HEK293 (cell line): Measurements from ENCODE around the gene RNU1-2.
"Not testable (repeated sequence)": the region's sequence is repeated elsewhere in the genome, so short reads cannot be mapped to it uniquely, and the experiment has no call there.

Source experiments
- CTCF ChIA-PET: fragments of 350-600 bp; formaldehyde crosslinking; extraction: SDS; loops from one replicate; lab custom pipeline; 2021; ENCODE audit warnings: antibody characterized with exemption; lab: Yijun Ruan, JAX
- POLR2A ChIA-PET: fragments of 300-600 bp; formaldehyde crosslinking; extraction: SDS; loops from one replicate; lab custom pipeline; 2020; ENCODE audit warnings: antibody characterized with exemption, inconsistent platforms; lab: Yijun Ruan, JAX
- H3K27ac ChIP-seq: fragments of 200-500 bp; sonication (Bioruptor generic); 2 replicates; pipeline ENCODE4 v1.5.1; 2014; ENCODE audit warnings: low read depth, low read length, control low read depth, inconsistent platforms; ENCODE audit errors: extremely low read depth
- H3K36me3 ChIP-seq, 2 experiments: fragments of 200-500 bp in 1 of 2; sonication (Bioruptor generic) in 1 of 2; 1 replicate in 1 of 2; 2 replicates in 1 of 2; pipeline ENCODE4 v1.5.1; 2014 to 2017; ENCODE audit warnings: inconsistent platforms in 2 of 2, low read length in 2 of 2; ENCODE audit not compliant: control insufficient read depth in 2 of 2, insufficient read depth in 1 of 2
- H3K4me1 ChIP-seq: fragments of 200-500 bp; sonication (Bioruptor generic); 2 replicates; pipeline ENCODE4 v1.5.1; 2014; ENCODE audit warnings: mild to moderate bottlenecking, low read length, inconsistent platforms; ENCODE audit not compliant: control insufficient read depth, insufficient read depth
- H3K4me3 ChIP-seq: 2 replicates; pipeline ENCODE4 v1.5.1; 2011; ENCODE audit warnings: low read depth, mild to moderate bottlenecking, control low read depth, low read length, moderate library complexity
- H3K9me3 ChIP-seq: fragments of 200-500 bp; sonication (Bioruptor generic); 2 replicates; pipeline ENCODE4 v1.5.1; 2014; ENCODE audit warnings: low read depth, low read length, inconsistent platforms; ENCODE audit not compliant: control insufficient read depth, insufficient read depth
- HOXA7 ChIP-seq: sonication (generic); formaldehyde crosslinking; IDR thresholded peaks from 2 replicates; pipeline ENCODE4 v1.8.1; 2022; ENCODE audit warnings: missing genetic modification reagents, borderline replicate concordance
- KLF16 ChIP-seq: fragments of 450-650 bp; formaldehyde crosslinking; IDR thresholded peaks from 2 replicates; pipeline ENCODE4 v1.5.1; 2017; ENCODE audit warnings: missing biosample characterization, missing genetic modification characterization
- SCRT1 ChIP-seq: fragments of 450-650 bp; formaldehyde crosslinking; IDR thresholded peaks from 2 replicates; pipeline ENCODE4 v1.5.1; 2016; ENCODE audit warnings: missing biosample characterization, missing genetic modification characterization, borderline replicate concordance
- SCRT2 ChIP-seq: fragments of 450-650 bp; formaldehyde crosslinking; IDR thresholded peaks from 2 replicates; pipeline ENCODE4 v1.5.1; 2016; ENCODE audit warnings: missing biosample characterization, missing genetic modification characterization
- SP7 ChIP-seq: fragments of 450-650 bp; formaldehyde crosslinking; IDR thresholded peaks from 2 replicates; pipeline ENCODE4 v1.5.1; 2016; ENCODE audit warnings: missing biosample characterization, missing genetic modification characterization
- TRIM28 ChIP-seq: IDR thresholded peaks from 2 replicates; pipeline ENCODE4 v1.6.1; 2011; ENCODE audit warnings: low read length, control low read depth, borderline replicate concordance
- ZBTB20 ChIP-seq: fragments of 450-650 bp; formaldehyde crosslinking; IDR thresholded peaks from 2 replicates; pipeline ENCODE4 v1.5.1; 2016; ENCODE audit warnings: missing biosample characterization, missing genetic modification characterization
- ZNF174 ChIP-seq: fragments of 450-650 bp; formaldehyde crosslinking; IDR thresholded peaks from 2 replicates; pipeline ENCODE4 v1.5.0; 2017; ENCODE audit warnings: missing biosample characterization, mild to moderate bottlenecking, missing genetic modification characterization
- ZNF211 ChIP-seq: fragments of 450-650 bp; formaldehyde crosslinking; IDR thresholded peaks from 2 replicates; pipeline ENCODE4 v1.5.1; 2016; ENCODE audit warnings: low read depth, missing biosample characterization, missing genetic modification characterization
- ZNF404 ChIP-seq: fragments of 450-650 bp; formaldehyde crosslinking; IDR thresholded peaks from 2 replicates; pipeline ENCODE4 v1.5.1; 2017; ENCODE audit warnings: missing biosample characterization, missing genetic modification characterization
- ZNF626 ChIP-seq: fragments of 450-650 bp; sonication (Bioruptor Pico); formaldehyde crosslinking; IDR thresholded peaks from 2 replicates; pipeline ENCODE4 v1.5.1; 2018; ENCODE audit warnings: missing biosample characterization, missing genetic modification characterization, inconsistent platforms
- ZNF660 ChIP-seq: fragments of 450-650 bp; IDR thresholded peaks from 2 replicates; pipeline ENCODE4 v1.5.1; 2018; ENCODE audit warnings: missing biosample characterization, mild to moderate bottlenecking, missing genetic modification characterization
- ZNF701 ChIP-seq: fragments of 450-650 bp; formaldehyde crosslinking; IDR thresholded peaks from 2 replicates; pipeline ENCODE4 v1.5.1; 2016; ENCODE audit warnings: missing biosample characterization, missing genetic modification characterization
- ZNF747 ChIP-seq: fragments of 450-650 bp; formaldehyde crosslinking; IDR thresholded peaks from 2 replicates; pipeline ENCODE4 v1.5.1; 2016; ENCODE audit warnings: missing biosample characterization, missing genetic modification characterization
- TF ChIP-seq, protein P1 (sequence below): fragments of 450-650 bp; formaldehyde crosslinking; IDR thresholded peaks from 2 replicates; pipeline ENCODE4 v1.5.1; 2016; ENCODE audit warnings: missing biosample characterization, missing genetic modification characterization, borderline replicate concordance
- TF ChIP-seq, protein P2 (sequence below): fragments of 450-650 bp; formaldehyde crosslinking; IDR thresholded peaks from 2 replicates; pipeline ENCODE4 v1.5.1; 2016; ENCODE audit warnings: missing biosample characterization, missing genetic modification characterization

Gene RNU1-2

DNA sequence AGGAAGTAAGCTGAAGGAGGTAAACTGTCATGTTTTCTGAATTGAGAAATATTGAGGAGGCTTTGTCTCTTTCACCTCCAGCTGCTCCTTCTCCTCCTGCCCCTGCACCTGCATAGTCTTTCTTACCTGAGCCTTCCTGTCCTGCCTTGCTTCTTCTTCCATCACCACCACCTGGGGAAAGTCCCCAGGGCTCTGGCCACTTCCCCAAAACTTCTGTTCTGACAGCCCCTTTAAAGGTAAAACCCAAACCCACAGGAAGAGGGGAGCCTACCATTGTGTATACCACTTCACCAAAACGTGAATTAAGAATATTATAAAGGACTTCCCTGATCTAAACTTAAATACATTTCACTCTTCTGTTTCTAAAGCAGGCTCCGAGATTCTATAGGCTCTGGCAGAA, 5.6 kb downstream of the RNU1-2 start:
- H3K4me1 ChIP-seq, POLR2A ChIA-PET, H3K27ac ChIP-seq: not testable (repeated sequence)

DNA sequence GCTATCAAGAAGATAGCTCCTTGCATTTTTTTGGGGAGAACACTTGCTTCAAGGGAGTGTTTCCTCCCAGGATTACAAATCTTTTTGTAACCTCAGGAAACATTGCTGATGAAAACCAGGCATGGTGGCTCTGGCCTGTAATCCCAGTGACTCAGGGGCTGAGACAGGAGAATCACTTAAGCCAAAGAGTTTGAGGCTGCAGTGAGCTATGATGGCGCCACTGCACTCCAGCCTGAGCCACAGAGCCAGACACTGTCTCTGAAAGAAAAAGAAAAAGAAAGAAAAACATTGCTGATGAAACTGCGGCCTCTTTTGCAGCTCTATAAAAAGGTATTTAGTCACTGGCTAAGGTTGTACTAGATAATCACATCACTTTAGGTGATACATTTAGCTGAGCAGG, 7.3 kb downstream of the RNU1-2 start:
- Histone ChIP-seq H3K36me3 (no peaks in the 10 kb centered on the region), H3K4me3 (no peak overlapping the region), H3K9me3 (no peaks in the 10 kb centered on the region), H3K27ac (no peak overlapping the region), H3K4me1 (no peaks in the 10 kb centered on the region)
- TF ChIP-seq SP7 (tag by site-specific recombination) (no peak), ZNF701 (no peak), TRIM28 (0 out of 2 replicates have a peak, but pooled peaks have one; percentile 10), ZNF211 (tag by site-specific recombination) (no peak)
- ChIA-PET POLR2A (interaction anchor here (1.1 kb wide), 1 partner anchor 282 kb away, joined by 3 read pairs; no protein-coding TSS in a partner anchor), CTCF (interaction anchor here (0.5 to 2.9 kb wide), 6 partner anchors 107 to 350 kb away, joined by 3 to 14 read pairs (median 4); no protein-coding TSS in a partner anchor)

More for the DNA sequence above, 5.6 kb downstream of the RNU1-2 start:
- not testable (repeated sequence) for H3K9me3 ChIP-seq, H3K4me3 ChIP-seq, H3K36me3 ChIP-seq
- CTCF ChIA-PET, result interaction anchor here (0.6 kb wide), 1 partner anchor 280 kb away, joined by 3 read pairs; no protein-coding TSS in a partner anchor

DNA sequence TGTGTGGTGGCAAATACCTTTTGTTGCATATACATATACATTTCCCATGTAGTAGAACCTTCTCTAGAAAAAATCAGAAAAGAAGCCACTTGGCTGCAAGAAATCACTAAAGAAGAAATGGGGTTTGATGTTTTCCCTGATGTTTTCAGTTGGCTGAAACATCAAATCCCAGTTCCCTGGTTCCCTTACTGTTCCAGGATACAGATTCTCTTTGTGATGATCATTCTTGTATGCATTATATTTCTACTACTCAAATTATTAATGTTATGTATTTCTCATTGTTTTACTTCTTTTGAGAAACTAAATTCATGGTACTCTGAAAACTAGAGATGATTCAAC, 7.6 kb downstream of the RNU1-2 start:
- H3K36me3 ChIP-seq, result no peaks in the 10 kb centered on the region
- H3K4me1 ChIP-seq, result no peaks in the 10 kb centered on the region
- TF ChIP-seq, protein P1, sequence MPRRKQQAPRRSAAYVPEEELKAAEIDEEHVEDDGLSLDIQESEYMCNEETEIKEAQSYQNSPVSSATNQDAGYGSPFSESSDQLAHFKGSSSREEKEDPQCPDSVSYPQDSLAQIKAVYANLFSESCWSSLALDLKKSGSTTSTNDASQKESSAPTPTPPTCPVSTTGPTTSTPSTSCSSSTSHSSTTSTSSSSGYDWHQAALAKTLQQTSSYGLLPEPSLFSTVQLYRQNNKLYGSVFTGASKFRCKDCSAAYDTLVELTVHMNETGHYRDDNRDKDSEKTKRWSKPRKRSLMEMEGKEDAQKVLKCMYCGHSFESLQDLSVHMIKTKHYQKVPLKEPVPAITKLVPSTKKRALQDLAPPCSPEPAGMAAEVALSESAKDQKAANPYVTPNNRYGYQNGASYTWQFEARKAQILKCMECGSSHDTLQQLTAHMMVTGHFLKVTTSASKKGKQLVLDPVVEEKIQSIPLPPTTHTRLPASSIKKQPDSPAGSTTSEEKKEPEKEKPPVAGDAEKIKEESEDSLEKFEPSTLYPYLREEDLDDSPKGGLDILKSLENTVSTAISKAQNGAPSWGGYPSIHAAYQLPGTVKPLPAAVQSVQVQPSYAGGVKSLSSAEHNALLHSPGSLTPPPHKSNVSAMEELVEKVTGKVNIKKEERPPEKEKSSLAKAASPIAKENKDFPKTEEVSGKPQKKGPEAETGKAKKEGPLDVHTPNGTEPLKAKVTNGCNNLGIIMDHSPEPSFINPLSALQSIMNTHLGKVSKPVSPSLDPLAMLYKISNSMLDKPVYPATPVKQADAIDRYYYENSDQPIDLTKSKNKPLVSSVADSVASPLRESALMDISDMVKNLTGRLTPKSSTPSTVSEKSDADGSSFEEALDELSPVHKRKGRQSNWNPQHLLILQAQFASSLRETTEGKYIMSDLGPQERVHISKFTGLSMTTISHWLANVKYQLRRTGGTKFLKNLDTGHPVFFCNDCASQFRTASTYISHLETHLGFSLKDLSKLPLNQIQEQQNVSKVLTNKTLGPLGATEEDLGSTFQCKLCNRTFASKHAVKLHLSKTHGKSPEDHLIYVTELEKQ, result no peak
- TF ChIP-seq HOXA7 (CRISPR knock-in tag), result no peak
- TF ChIP-seq ZNF404 (tag by site-specific recombination), result 0 out of 2 replicates have a peak, but pooled peaks have one; percentile 21
- no peak for TF ChIP-seq ZNF626 (tag by site-specific recombination)
- TF ChIP-seq ZNF174, result no peak
- TF ChIP-seq KLF16 (tag by site-specific recombination), result no peak
- peak; percentile 88 for TF ChIP-seq SCRT1 (tag by site-specific recombination)
- TF ChIP-seq, protein P2, sequence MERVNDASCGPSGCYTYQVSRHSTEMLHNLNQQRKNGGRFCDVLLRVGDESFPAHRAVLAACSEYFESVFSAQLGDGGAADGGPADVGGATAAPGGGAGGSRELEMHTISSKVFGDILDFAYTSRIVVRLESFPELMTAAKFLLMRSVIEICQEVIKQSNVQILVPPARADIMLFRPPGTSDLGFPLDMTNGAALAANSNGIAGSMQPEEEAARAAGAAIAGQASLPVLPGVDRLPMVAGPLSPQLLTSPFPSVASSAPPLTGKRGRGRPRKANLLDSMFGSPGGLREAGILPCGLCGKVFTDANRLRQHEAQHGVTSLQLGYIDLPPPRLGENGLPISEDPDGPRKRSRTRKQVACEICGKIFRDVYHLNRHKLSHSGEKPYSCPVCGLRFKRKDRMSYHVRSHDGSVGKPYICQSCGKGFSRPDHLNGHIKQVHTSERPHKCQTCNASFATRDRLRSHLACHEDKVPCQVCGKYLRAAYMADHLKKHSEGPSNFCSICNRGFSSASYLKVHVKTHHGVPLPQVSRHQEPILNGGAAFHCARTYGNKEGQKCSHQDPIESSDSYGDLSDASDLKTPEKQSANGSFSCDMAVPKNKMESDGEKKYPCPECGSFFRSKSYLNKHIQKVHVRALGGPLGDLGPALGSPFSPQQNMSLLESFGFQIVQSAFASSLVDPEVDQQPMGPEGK (tag by site-specific recombination), result no peak
- TF ChIP-seq ZBTB20 (tag by site-specific recombination), result peak; percentile 99
- TF ChIP-seq SCRT2 (tag by site-specific recombination), result peak; percentile 94; the same call in 1 of the 2 replicates
- TF ChIP-seq ZNF660 (tag by site-specific recombination), result 0 out of 2 replicates have a peak, but pooled peaks have one; percentile 15
- no peak for TF ChIP-seq ZNF747
- no peak overlapping the region; the same call in none of the 2 replicates for H3K27ac ChIP-seq
- POLR2A ChIA-PET, result interaction anchor here (0.6 to 2.3 kb wide), 3 partner anchors 18 to 683 kb away, joined by 3 to 8 read pairs (median 3); partner anchors contain the start of gene CROCC
- no peaks in the 10 kb centered on the region for H3K9me3 ChIP-seq
- CTCF ChIA-PET, result interaction anchor here (0.6 to 2.9 kb wide), 5 partner anchors 107 to 554 kb away, joined by 3 to 14 read pairs (median 4); no protein-coding TSS in a partner anchor
- H3K4me3 ChIP-seq, result no peak overlapping the region
